ENCODE data around the gene ACTN3.

- no peak for TF ChIP-seq POLR2A (IDR thresholded peaks at IDR 0.05)
- no peak for TF ChIP-seq CTCF (IDR thresholded peaks at IDR 0.05)
- TF ChIP-seq POLR2AphosphoS5 (IDR thresholded peaks at IDR 0.05) = no peak
Measured at GRCh38 chr11:66546368-66546965, at the start of gene ACTN3.

Data from sigmoid colon (tissue), 4 donors.